HG03280 (cell line): ENCODE measurements around the gene TP53BP2.
"Not testable (repeated sequence)": the region's sequence is repeated elsewhere in the genome, so short reads cannot be mapped to it uniquely, and the experiment has no call there.

ENCODE experiments used
- ATAC-seq: cut with Tn5 transposase; IDR thresholded peaks from one replicate; pipeline ENCODE4 v1.9.1; 2021; ENCODE audit warnings: mild to moderate bottlenecking, moderate library complexity; ENCODE audit not compliant: unreplicated experiment

Gene TP53BP2

GRCh38 chr1:223853275-223853674, 7.5 kb upstream of the TP53BP2 start:
- no peak for ATAC-seq

GRCh38 chr1:223852337-223852736, 6.6 kb upstream of the TP53BP2 start:
- ATAC-seq, result no peak

- no peak for ATAC-seq
Measured at GRCh38 chr1:223849352-223850254, 3.9 kb upstream of the TP53BP2 start.

GRCh38 chr1:223848536-223848935, 2.8 kb upstream of the TP53BP2 start:
- no peak for ATAC-seq

GRCh38 chr1:223847781-223848345, 2.1 kb upstream of the TP53BP2 start:
- no peak for ATAC-seq

GRCh38 chr1:223845037-223845809, 524 bp downstream of the TP53BP2 start:
- ATAC-seq, result peak; percentile 33

GRCh38 chr1:223844787-223845036, 1.0 kb downstream of the TP53BP2 start:
- ATAC-seq, result no peak

GRCh38 chr1:223843934-223844786, 1.6 kb downstream of the TP53BP2 start:
- no peak for ATAC-seq

GRCh38 chr1:223842784-223843183, 3.0 kb downstream of the TP53BP2 start:
- ATAC-seq, result no peak

- not testable (repeated sequence) for ATAC-seq
Measured at GRCh38 chr1:223841977-223842623, 3.6 kb downstream of the TP53BP2 start.

- ATAC-seq, result no peak
Measured at GRCh38 chr1:223840254-223840653, 5.5 kb downstream of the TP53BP2 start.

- ATAC-seq, result no peak
Measured at GRCh38 chr1:223838125-223838854, 7.5 kb downstream of the TP53BP2 start.

- ATAC-seq, result no peak
Measured at GRCh38 chr1:223837687-223838086, 8.1 kb downstream of the TP53BP2 start.

GRCh38 chr1:223837206-223837605, 8.5 kb downstream of the TP53BP2 start:
- ATAC-seq, result no peak

GRCh38 chr1:223836586-223836985, 9.2 kb downstream of the TP53BP2 start:
- no peak for ATAC-seq

GRCh38 chr1:223835754-223836153, 10.0 kb downstream of the TP53BP2 start:
- ATAC-seq, result no peak

GRCh38 chr1:223834660-223835263, 11.0 kb downstream of the TP53BP2 start:
- no peak for ATAC-seq

- no peak for ATAC-seq
Measured at GRCh38 chr1:223833948-223834347, 11.8 kb downstream of the TP53BP2 start.

GRCh38 chr1:223832637-223832943, 13.2 kb downstream of the TP53BP2 start:
- no peak for ATAC-seq
